GM15510 (cell line): ENCODE measurements around the gene FRMPD2.

ENCODE experiments used
- POLR2A ChIP-seq: IDR thresholded peaks from 3 replicates; pipeline ENCODE4 v1.6.1; 2011; ENCODE audit warnings: borderline replicate concordance; ENCODE audit not compliant: insufficient read length; ENCODE audit errors: extremely low read depth

Gene FRMPD2

DNA sequence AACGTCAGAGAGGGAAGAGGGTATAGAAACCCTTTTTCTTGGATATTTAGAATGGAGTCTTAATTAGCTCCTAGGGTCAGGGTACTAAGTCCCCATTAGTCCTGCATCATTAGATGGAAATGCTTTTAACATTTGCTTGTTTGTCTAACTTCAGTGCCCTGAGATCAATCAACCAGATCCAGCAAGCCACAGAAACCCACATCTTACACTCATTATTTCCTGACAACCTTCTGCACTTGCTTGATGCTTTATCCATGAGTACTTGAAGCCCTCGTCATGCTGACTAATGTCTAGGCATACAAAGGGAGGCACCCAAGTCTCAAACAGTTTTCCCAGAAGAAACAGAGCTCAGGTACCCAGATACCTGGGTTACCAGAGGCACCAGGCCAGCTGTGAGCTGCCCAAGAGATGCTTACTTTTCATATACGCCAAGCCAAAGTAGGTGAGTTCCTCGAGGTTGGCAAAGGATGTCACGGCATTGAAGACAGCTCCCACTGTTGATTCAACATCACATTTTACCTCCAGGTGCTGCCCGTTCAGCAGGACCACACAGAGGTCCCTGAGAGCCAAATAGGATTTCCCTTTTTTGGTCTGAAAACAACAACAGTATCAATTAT lies 42.7 kb downstream of the FRMPD2 start:
- TF ChIP-seq POLR2A = no peak

DNA sequence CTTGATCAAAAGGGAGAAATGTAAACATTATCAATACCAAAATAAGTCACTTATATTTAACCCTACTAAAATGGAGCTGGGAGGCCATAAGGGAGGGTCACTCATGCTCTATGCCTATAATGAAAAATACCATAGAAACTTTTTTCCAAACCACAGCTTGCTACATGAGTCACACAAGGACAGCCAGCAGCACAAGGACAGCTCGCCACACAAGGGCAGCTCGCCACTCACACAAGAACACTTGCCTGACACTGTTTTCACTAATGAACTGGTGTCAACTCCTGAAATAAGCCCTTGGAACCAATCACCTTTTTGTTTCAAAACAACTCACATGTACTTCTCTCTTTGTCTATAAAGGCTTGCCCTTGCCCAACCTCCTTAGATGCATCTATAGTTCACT lies 43.3 kb downstream of the FRMPD2 start:
- no peak for TF ChIP-seq POLR2A

DNA sequence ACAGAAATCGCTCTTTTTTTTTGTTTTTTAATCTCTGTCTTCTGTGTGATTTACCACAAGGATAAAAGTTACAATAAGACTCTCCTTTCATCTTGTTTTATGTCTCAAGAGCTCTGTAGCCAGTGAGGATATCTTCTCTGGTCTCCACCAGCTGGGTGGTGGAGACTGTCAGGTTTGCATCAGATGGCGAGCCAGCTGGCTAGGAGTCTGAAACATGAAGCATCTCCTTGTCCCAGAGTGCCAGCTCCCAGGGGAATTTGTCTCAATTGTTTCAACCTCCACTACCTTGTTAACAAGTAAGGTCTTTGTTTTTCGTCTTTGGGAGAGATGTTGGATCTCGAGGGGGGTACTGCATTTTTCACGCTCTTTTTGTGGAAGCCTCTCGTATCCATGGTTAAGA lies 47.3 kb downstream of the FRMPD2 start:
- no peak for TF ChIP-seq POLR2A

DNA sequence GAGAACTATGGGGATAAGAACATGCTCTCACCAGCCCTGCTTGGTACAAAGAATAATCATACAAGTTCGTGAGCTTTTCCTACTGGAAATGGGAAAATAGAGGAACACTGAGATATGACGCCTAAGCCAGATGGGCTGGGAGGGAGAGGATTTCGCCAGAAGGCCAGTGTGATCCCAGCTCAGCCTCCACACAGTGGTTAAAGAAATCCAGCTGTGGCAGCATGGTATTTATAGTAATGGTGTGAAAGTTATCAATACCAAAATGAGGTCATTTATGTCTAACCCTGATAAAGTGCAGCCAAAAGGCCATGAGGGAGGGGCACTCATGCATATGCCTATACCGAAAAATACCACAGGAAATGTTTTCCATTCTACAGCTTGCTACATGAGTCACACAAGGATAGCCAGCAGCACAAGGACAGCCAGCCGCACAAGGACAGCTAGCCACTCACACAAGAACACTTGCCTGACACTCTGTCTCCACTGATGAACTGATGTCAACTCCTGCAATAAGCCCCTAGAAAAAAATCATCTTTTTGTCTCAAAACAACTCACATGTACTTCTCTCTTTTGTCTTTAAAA lies 49.4 kb downstream of the FRMPD2 start:
- no peak for TF ChIP-seq POLR2A

DNA sequence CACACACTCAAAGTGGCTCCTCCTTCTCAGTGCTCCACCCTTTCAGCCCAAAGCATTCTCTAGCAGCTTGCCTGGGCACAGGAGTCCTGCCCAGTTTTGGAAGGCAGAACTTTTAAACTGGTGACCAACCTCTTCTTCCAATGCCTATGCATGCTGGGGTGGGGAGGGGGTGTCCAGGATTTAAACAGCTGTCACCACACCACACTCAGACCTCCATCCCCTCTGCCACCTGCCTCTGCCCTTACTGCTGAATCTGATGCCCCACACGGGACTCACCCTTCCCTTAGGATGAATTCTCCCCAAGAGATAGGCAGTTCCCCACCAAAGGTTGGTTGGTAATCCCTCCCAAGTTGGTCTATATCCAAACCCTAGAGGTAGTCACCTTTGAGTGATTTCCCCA lies 50.2 kb downstream of the FRMPD2 start:
- TF ChIP-seq POLR2A = no peak

DNA sequence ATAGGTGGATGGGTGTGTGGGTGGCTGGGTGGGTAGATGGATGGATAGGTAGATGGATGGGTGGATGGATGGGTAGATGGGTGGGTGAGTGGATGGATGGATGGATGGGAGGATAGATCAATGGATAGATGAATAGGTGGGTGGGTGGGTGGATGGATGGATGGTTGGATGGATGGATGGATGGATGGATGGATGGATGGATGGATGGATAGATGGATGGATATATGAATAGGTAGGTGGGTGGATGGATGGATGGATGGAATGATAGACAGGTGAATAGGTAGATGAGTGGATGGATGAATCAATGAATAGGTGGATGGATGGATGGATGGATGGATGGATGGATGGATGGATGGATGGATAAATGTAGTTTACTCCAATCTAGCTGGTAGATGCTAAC lies 52.7 kb downstream of the FRMPD2 start:
- TF ChIP-seq POLR2A = no peak

DNA sequence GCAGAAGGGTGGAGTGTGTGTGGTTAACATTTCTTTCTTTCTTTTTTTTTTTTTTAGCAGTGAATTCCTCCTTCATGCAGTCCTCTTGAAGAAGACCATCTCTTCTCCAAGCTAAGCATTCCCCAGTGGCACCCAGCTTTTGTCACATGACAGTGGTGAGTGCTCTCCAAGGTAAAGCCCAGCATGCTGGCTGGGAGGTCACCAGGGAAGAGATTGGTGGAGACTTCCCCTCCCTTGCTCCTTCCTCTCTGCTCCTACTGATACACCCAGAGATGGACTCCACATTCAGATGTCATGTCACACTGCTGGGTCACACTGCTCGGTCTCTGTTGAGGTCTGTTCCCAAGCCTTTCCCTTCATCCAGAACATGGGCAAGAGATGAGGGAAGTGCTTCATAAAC lies 55.3 kb downstream of the FRMPD2 start:
- no peak for TF ChIP-seq POLR2A

DNA sequence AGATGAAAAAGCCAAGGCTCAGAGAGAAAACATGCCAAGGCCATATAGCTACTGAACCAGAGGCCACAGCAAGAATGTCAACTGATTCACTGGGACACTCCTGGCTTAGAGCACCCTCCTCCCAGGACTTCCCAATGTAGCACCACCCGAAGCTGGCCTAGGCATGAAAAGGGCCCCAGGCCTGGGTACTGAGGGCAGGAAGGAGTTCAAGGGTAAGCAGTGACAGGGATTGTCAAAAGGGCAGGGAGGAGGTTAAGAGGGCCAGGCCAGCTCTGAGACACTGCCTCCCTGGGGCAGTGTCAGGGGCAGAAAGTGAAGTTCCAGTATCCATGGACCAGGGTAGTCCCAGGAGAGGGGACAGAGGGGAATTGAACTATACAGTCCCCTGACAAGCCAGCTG lies 57.8 kb downstream of the FRMPD2 start:
- no peak for TF ChIP-seq POLR2A

DNA sequence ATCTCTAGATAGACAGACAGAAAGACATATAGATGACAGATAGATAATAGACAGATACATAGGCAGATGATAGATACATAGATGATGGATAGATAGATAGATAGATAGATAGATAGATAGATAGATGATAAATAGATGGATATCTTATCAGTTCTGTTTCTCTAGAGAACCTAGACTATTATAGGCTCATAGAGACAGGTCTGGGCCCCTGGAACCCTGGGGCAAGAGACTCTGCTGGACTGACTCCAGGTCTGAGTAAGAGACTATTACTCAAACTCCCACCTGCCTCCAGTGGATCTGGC lies 58.3 kb downstream of the FRMPD2 start:
- TF ChIP-seq POLR2A = no peak

DNA sequence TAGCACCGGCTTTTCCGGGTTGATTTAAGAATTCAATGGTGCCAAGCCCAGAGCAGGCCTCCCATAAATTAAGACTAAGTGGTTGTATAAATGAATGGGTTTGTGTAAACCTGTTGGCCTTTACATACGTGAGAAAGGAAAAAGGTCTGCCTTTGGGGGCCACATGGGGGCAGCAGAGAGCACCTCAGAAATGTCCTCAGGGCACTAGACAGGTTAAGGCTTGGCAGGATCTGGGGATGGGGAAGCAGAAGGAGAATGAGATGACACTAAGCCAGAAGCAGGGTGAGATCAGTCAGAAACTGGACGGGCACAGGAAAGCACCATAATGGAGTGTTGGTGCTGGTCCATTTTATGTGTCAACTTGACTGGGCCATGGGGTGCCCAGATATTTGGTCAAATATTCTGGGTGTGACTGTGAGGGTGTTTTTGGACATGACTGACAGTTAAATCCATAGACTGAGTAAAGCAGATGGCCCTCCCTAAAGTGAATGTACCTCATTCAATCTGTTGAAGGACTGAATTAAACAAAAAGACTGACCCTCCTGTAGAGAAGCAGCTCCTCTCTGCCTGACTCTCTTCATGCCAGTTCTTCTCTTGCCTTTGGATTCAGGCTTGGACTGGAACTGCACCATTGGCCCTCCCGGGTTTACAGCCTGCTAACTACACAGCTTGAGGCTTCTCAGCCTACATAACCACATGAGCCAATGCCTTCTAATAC lies 58.9 kb downstream of the FRMPD2 start:
- TF ChIP-seq POLR2A = no peak

DNA sequence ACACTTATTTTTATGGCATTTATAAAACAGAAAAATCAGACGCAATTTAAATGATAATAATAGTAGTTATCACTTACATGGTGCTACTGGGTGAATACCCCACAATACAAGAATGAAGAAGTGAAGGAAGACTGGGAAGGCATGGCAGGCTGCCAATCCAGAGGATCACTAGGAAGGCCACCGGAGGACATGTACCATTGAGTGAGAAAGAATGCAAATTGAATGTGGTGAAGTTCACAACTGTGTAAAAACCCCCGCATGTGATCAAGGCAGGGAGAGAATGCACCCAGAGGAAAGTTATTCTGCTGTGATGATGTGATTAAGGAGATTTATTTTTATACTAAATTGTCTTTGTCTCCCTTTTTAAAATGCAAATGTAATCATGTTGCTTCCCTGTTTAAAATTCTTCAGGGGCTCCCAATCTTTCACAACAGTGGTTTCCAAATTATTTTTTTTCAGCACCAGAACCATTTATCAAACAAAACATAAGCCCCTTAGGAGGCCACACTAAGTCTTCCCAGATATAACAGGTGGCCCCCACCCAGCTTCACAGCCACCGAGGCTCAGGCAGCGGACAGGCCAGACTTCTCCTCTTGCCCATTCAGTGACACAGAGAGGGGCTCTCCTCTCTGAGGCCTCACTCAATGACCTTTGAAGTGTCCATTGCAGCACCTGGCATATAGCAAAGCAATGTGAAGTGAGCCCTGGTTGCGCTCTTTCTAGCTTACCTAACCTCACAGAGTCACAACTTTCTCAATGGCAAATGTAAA lies 59.6 kb downstream of the FRMPD2 start:
- no peak for TF ChIP-seq POLR2A

DNA sequence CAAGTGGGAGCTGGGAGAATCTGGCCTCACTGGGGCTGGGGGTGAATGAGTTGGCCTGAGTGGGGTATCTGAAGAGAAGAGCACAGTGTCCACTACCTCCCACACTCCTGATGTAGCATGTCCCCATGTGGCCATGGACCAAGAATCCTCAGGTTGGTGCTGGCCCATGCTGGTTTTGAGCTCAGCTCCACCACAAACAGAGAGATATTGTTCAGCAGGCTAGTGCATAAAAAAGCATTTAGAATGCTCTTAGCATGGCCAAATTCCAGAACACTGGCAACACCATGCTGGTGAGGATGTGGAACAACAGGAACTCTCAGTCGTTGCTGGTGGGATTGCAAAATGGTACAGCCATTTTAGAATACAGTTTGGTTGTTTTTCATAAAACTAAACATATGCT lies 61.4 kb downstream of the FRMPD2 start:
- TF ChIP-seq POLR2A = no peak

DNA sequence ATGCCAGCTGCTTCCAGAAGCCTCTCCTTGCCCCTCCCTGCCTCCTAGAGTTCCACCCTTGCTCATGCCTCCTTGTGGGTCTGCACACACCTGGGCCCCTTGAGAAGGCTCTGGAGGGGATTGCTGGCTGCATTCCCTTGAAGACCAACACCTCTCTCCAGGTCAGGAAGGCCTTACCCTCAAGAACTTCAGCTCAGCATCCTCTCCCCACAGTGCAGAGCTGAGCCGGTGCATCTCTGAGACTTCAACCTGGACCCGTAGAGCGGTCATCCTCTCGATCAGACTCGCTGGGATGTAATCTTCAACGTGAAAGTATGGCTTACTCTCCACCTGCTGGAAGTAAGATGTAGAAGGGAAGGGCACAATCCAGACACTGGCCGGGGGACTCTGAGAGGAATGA lies 62.7 kb downstream of the FRMPD2 start:
- TF ChIP-seq POLR2A = no peak

DNA sequence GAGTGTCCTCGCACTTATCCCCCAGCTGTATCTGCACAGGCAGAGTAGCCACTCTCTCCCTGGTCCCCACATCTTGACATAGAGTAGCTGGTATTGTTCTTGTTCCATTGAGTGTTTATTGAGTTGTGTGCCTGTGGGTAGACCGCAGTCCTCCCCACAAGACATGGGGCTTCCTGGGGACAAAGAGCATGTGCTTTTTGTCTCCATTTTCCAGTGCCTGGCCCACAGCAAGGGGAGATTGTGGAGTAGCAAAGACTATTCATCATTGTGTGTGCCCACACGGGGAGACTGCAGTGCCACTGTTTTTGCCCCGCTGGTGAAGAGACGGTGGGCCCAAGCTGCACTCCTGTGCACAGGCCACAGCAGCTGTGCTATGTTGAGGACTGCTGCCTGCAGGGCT lies 63.5 kb downstream of the FRMPD2 start:
- TF ChIP-seq POLR2A = no peak

DNA sequence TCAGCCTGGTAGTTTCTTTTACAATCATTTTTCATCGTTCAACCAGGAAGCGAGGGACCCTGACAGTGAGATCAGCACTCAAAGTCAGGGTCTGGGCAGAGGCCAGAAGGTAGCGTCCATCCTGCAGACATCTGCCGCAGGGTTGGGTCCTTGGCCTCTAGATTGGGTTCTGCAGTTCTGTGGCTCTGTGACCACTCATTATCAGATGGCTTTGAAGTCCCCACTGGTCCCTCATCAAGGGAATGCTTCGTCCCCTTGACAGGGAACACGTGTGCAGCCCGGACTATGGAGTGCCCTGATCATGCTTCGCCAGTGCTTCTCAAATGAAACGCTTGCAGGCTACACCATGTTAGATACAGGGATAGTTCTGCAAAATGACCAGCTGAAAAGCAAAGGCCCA lies 64.1 kb downstream of the FRMPD2 start:
- TF ChIP-seq POLR2A = no peak

DNA sequence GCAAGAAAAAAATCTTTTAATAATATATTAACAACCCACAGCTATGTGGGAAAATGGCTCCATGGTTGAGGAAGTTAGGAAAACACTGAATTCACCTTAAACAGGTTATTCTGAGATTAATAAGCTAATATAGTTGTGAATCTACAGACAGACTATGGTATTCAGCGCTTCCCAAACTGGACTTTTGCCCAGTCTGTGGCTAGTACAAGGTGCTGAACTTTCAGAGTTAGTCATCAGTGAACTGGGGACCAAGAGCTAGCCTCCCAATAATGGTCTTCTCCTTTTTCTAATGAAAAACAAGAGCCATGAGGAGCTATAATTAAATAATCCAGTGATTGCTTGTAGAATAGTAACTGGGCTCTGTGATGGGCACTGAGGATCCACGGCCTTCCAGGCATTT lies 65.3 kb downstream of the FRMPD2 start:
- no peak for TF ChIP-seq POLR2A
